ENCODE results near the gene BARHL1.

GRCh38 chr9:132547436-132547835 is 35.0 kb upstream of the BARHL1 start:
- TF ChIP-seq POLR2AphosphoS5 (IDR thresholded peaks at IDR 0.05; ENCODE audit: borderline replicate concordance, low read depth, low read length) (no peak), EZH2 (IDR thresholded peaks at IDR 0.05) (no peak), FOXP2 (optimal IDR thresholded peaks at IDR 0.05; ENCODE audit: control extremely low read depth, extremely low read length, insufficient read depth) (no peak)

Data from SK-N-MC (cell line).